Neural progenitor cell (in vitro differentiated cells): Measurements from ENCODE around the gene ANKRD39. TPM values are rescaled to one million over a fixed set of nuclear protein-coding genes. Genes with fewer than 3 reads are reported as not detected.

ENCODE experiments used
- DNase-seq: peaks from one replicate; pipeline ENCODE4 v3.0.0-alpha.2; 2016; ENCODE audit warnings: low spot score
- H2AFZ ChIP-seq: fragments of 200-600 bp; sonication (generic); replicated peaks from 2 replicates; pipeline ENCODE4 v1.6.1; 2016; ENCODE audit warnings: antibody characterized with exemption
- H3F3A ChIP-seq: fragments of 200-600 bp; sonication (generic); 2 replicates; pipeline ENCODE4 v1.6.1; 2016; ENCODE audit warnings: antibody characterized with exemption, low read depth
- H3K27ac ChIP-seq: fragments of 200-600 bp; sonication (generic); 2 replicates; pipeline ENCODE4 v1.5.1; 2016; ENCODE audit warnings: mild to moderate bottlenecking
- H3K27me3 ChIP-seq: fragments of 200-600 bp; sonication (generic); 2 replicates; pipeline ENCODE4 v1.6.1; 2016; ENCODE audit warnings: mild to moderate bottlenecking, moderate library complexity
- H3K36me3 ChIP-seq: fragments of 200-600 bp; sonication (generic); 2 replicates; pipeline ENCODE4 v1.5.1; 2016
- H3K4me1 ChIP-seq: fragments of 200-600 bp; sonication (generic); 2 replicates; pipeline ENCODE4 v1.6.1; 2016; ENCODE audit warnings: mixed run types
- H3K4me2 ChIP-seq: fragments of 200-600 bp; sonication (generic); 2 replicates; pipeline ENCODE4 v1.6.1; 2016
- H3K4me3 ChIP-seq: fragments of 200-600 bp; sonication (generic); 2 replicates; pipeline ENCODE4 v1.5.1; 2016
- H3K79me2 ChIP-seq: fragments of 200-600 bp; sonication (generic); 2 replicates; pipeline ENCODE4 v1.6.1; 2016; ENCODE audit warnings: low read depth
- H3K9ac ChIP-seq: fragments of 200-600 bp; sonication (generic); 2 replicates; pipeline ENCODE4 v1.6.1; 2016
- H3K9me3 ChIP-seq: fragments of 200-600 bp; sonication (generic); 2 replicates; pipeline ENCODE4 v1.5.1; 2016; ENCODE audit warnings: low read depth
- H4K20me1 ChIP-seq: fragments of 200-600 bp; sonication (generic); 2 replicates; pipeline ENCODE4 v1.6.1; 2016; ENCODE audit warnings: low read depth
- H3K27ac Mint-ChIP-seq: 3 replicates; pipeline ENCODE4 v1.8.0; 2021; ENCODE audit warnings: mixed read lengths
- H3K27me3 Mint-ChIP-seq: 2 replicates; pipeline ENCODE4 v1.8.0; 2022; ENCODE audit warnings: low read depth, mild to moderate bottlenecking, inconsistent platforms, moderate library complexity, mixed read lengths; ENCODE audit not compliant: insufficient read depth
- H3K36me3 Mint-ChIP-seq: 3 replicates; pipeline ENCODE4 v1.8.0; 2021; ENCODE audit warnings: mixed read lengths
- H3K4me1 Mint-ChIP-seq: 3 replicates; pipeline ENCODE4 v1.8.0; 2021; ENCODE audit warnings: mixed read lengths
- H3K4me3 Mint-ChIP-seq: 3 replicates; pipeline ENCODE4 v1.8.0; 2021; ENCODE audit warnings: mild to moderate bottlenecking, moderate library complexity, mixed read lengths
- H3K9me3 Mint-ChIP-seq: 3 replicates; pipeline ENCODE4 v1.8.0; 2020; ENCODE audit warnings: mixed read lengths
- CTCF ChIP-seq: fragments of 200-600 bp; sonication (generic); IDR thresholded peaks from 2 replicates; pipeline ENCODE4 v1.5.1; 2017; ENCODE audit warnings: antibody characterized with exemption, mild to moderate bottlenecking
- EZH2 ChIP-seq: fragments of 200-600 bp; sonication (generic); IDR thresholded peaks from 2 replicates; pipeline ENCODE4 v1.6.1; 2017; ENCODE audit warnings: antibody characterized with exemption, mild to moderate bottlenecking, moderate library complexity
- EZH2phosphoT487 ChIP-seq: fragments of 200-600 bp; sonication (generic); IDR thresholded peaks from 2 replicates; pipeline ENCODE4 v1.6.1; 2017; ENCODE audit warnings: antibody characterized with exemption
- total RNA-seq: library from RNA; depleted of rRNA; stranded (reverse); fragments of >200 nt; gene quantifications from 2 replicates; pipeline ENCODE4 v1.2.3, GENCODE V29; 2015; ENCODE audit warnings: low replicate concordance

The ANKRD39 gene
- total RNA-seq, 1 donor from 2014 or later = 4.0 TPM

GRCh38 chr2:96869822-96870625, 12.2 kb upstream of the ANKRD39 start, which contains the start of gene SEMA4C:
Gene SEMA4C, minus strand, starts transcription at chr2:96870080. Its CDS starts 2,194 bp downstream, at chr2:96867886.
- peak within 1 kb of the TSS; percentile 80 for H3K27ac ChIP-seq
- H3K27me3 ChIP-seq = no peaks in the 10 kb centered on the region
- H2AFZ ChIP-seq = peak within 1 kb of the TSS; percentile 68
- H3K4me3 ChIP-seq = peak within 1 kb of the TSS; percentile 84
- Mint-ChIP-seq H3K27me3 (peaks cover 14% of the 10 kb centered on the region), H3K27ac (peak within 1 kb of the TSS; percentile 57), H3K36me3 (peaks cover 4% of the 10 kb centered on the region), H3K4me3 (peak within 1 kb of the TSS; percentile 87), H3K4me1 (peaks cover 46% of the 10 kb centered on the region), H3K9me3 (no peaks in the 10 kb centered on the region)
- peak; percentile 80 for DNase-seq
- H3K4me2 ChIP-seq = peak within 1 kb of the TSS; percentile 99
- peaks cover 32% of the 10 kb centered on the region for H4K20me1 ChIP-seq
- peaks cover 30% of the 10 kb centered on the region for H3F3A ChIP-seq
- H3K9ac ChIP-seq = peak within 1 kb of the TSS; percentile 86
- TF ChIP-seq EZH2 (no peak), CTCF (no peak), EZH2phosphoT487 (no peak)
- H3K36me3 ChIP-seq = no peaks in the 10 kb centered on the region
- peaks cover 21% of the 10 kb centered on the region for H3K4me1 ChIP-seq
- H3K9me3 ChIP-seq = no peaks in the 10 kb centered on the region
- peaks cover 60% of the 10 kb centered on the region for H3K79me2 ChIP-seq

GRCh38 chr2:96869281-96869821, 11.5 kb upstream of the ANKRD39 start:
- peak overlapping the region; percentile 7 for H2AFZ ChIP-seq
- Mint-ChIP-seq H3K27me3 (peaks cover 14% of the 10 kb centered on the region), H3K36me3 (peaks cover 4% of the 10 kb centered on the region)

GRCh38 chr2:96868555-96869280, 10.9 kb upstream of the ANKRD39 start:
- peaks cover 38% of the 10 kb centered on the region for H3K4me1 Mint-ChIP-seq
- peak overlapping the region; percentile 86 for H3K9ac ChIP-seq
- peaks cover 18% of the 10 kb centered on the region for H3F3A ChIP-seq
- peak overlapping the region; percentile 86 for H3K27ac Mint-ChIP-seq
- H3K4me3 ChIP-seq = peak overlapping the region; percentile 84
- H3K9me3 ChIP-seq = no peaks in the 10 kb centered on the region
- peak; percentile 89 for DNase-seq
- no peaks in the 10 kb centered on the region for H3K9me3 Mint-ChIP-seq
- peak overlapping the region; percentile 80 for H3K27ac ChIP-seq
- H3K36me3 ChIP-seq = no peaks in the 10 kb centered on the region
- H3K79me2 ChIP-seq = peaks cover 63% of the 10 kb centered on the region
- peak overlapping the region; percentile 7 for H2AFZ ChIP-seq
- peaks cover 19% of the 10 kb centered on the region for H3K4me1 ChIP-seq
- H3K27me3 ChIP-seq = no peaks in the 10 kb centered on the region
- H3K27me3 Mint-ChIP-seq = peaks cover 14% of the 10 kb centered on the region
- peaks cover 42% of the 10 kb centered on the region for H4K20me1 ChIP-seq
- peaks cover 4% of the 10 kb centered on the region for H3K36me3 Mint-ChIP-seq
- TF ChIP-seq EZH2phosphoT487 (no peak), EZH2 (no peak), CTCF (peak; percentile 86)
- H3K4me3 Mint-ChIP-seq = peak overlapping the region; percentile 90
- H3K4me2 ChIP-seq = peak overlapping the region; percentile 99

More at GRCh38 chr2:96869281-96869821, 11.5 kb upstream of the ANKRD39 start:
- H3K27ac ChIP-seq = peak overlapping the region; percentile 80
- Mint-ChIP-seq H3K4me1 (peaks cover 41% of the 10 kb centered on the region), H3K9me3 (no peaks in the 10 kb centered on the region), H3K27ac (no peak overlapping the region), H3K4me3 (peak overlapping the region; percentile 69)
- H3F3A ChIP-seq = peaks cover 25% of the 10 kb centered on the region
- peaks cover 37% of the 10 kb centered on the region for H4K20me1 ChIP-seq
- peaks cover 60% of the 10 kb centered on the region for H3K79me2 ChIP-seq
- H3K4me3 ChIP-seq = peak overlapping the region; percentile 84
- DNase-seq = peak; percentile 79
- no peaks in the 10 kb centered on the region for H3K36me3 ChIP-seq
- peak overlapping the region; percentile 99 for H3K4me2 ChIP-seq
- H3K9ac ChIP-seq = peak overlapping the region; percentile 86
- no peaks in the 10 kb centered on the region for H3K9me3 ChIP-seq
- no peak for TF ChIP-seq CTCF
- TF ChIP-seq EZH2 = no peak
- TF ChIP-seq EZH2phosphoT487 = no peak
- H3K27me3 ChIP-seq = no peaks in the 10 kb centered on the region
- H3K4me1 ChIP-seq = peaks cover 19% of the 10 kb centered on the region
